ENCODE data around the gene TAS2R41.

Gene TAS2R41

GRCh38 chr7:143455942-143456341 lies 21.7 kb upstream of the TAS2R41 start:
- DNase-seq (ENCODE audit: extremely low read depth, low read depth), result no peak

GRCh38 chr7:143456992-143457793 lies 20.5 kb upstream of the TAS2R41 start:
- no peak for DNase-seq (ENCODE audit: extremely low read depth, low read depth)
- TF ChIP-seq CTCF (IDR thresholded peaks at IDR 0.05; ENCODE audit: low read depth, low read length), result no peak

More at GRCh38 chr7:143455942-143456341, 21.7 kb upstream of the TAS2R41 start:
- no peak for TF ChIP-seq CTCF (IDR thresholded peaks at IDR 0.05; ENCODE audit: low read depth, low read length)

GRCh38 chr7:143458263-143458662 lies 19.4 kb upstream of the TAS2R41 start:
- no peak for TF ChIP-seq CTCF (IDR thresholded peaks at IDR 0.05; ENCODE audit: low read depth, low read length)
- peak; percentile 76 for DNase-seq (ENCODE audit: extremely low read depth, low read depth)

GRCh38 chr7:143458681-143459080 lies 19.0 kb upstream of the TAS2R41 start:
- no peak for TF ChIP-seq CTCF (IDR thresholded peaks at IDR 0.05; ENCODE audit: low read depth, low read length)
- no peak for DNase-seq (ENCODE audit: extremely low read depth, low read depth)

GRCh38 chr7:143459359-143459758 lies 18.3 kb upstream of the TAS2R41 start:
- no peak for TF ChIP-seq CTCF (IDR thresholded peaks at IDR 0.05; ENCODE audit: low read depth, low read length)
- no peak for DNase-seq (ENCODE audit: extremely low read depth, low read depth)

- no peak for DNase-seq (ENCODE audit: extremely low read depth, low read depth)
Observed at GRCh38 chr7:143460271-143460979, 17.2 kb upstream of the TAS2R41 start.

More at GRCh38 chr7:143460271-143460979, 17.2 kb upstream of the TAS2R41 start:
- no peak for TF ChIP-seq CTCF (IDR thresholded peaks at IDR 0.05; ENCODE audit: low read depth, low read length)
